ENCODE results near the gene PCDH8. TPM values are rescaled to one million over a fixed set of nuclear protein-coding genes. Genes with fewer than 3 reads are reported as not detected.

PCDH8 gene
- total RNA-seq, 1 donor from 2014 or later, result 8.1 TPM

DNA sequence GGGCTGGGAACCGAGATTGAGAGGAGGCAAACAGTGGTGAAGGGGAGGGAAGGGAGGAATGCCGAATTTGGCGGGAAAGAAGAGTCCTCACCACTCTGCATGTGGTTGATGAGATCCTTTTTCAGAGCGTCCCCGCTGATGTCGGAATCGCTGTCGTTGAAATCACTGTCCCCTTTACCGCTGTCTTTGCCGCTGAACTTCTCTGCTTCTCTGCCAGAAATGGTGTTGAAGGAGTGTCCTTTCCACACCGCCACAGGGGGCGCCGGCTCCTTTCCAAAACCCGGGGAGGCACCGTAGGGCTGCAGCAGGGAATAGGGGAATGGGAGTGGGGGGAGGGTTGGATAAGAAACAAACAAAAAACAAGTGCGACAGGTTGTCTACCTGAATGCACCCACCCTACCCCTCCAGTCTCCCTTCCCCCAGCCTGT lies 3.1 kb downstream of the PCDH8 start:
- peak overlapping the region; percentile 81 for H3K4me3 Mint-ChIP-seq
- DNase-seq (ENCODE audit: extremely low spot score, unreplicated experiment), result no peak
- H3K27me3 Mint-ChIP-seq, result peaks cover 85% of the 10 kb centered on the region
- TF ChIP-seq, protein P1, sequence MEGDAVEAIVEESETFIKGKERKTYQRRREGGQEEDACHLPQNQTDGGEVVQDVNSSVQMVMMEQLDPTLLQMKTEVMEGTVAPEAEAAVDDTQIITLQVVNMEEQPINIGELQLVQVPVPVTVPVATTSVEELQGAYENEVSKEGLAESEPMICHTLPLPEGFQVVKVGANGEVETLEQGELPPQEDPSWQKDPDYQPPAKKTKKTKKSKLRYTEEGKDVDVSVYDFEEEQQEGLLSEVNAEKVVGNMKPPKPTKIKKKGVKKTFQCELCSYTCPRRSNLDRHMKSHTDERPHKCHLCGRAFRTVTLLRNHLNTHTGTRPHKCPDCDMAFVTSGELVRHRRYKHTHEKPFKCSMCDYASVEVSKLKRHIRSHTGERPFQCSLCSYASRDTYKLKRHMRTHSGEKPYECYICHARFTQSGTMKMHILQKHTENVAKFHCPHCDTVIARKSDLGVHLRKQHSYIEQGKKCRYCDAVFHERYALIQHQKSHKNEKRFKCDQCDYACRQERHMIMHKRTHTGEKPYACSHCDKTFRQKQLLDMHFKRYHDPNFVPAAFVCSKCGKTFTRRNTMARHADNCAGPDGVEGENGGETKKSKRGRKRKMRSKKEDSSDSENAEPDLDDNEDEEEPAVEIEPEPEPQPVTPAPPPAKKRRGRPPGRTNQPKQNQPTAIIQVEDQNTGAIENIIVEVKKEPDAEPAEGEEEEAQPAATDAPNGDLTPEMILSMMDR (conservative IDR thresholded peaks at IDR 0.05), result peak; percentile 59
- H3K9me3 Mint-ChIP-seq, result no peaks in the 10 kb centered on the region
- peaks cover 6% of the 10 kb centered on the region for H3K36me3 Mint-ChIP-seq
- H3K4me1 Mint-ChIP-seq (ENCODE audit: unreplicated experiment), result peaks cover 4% of the 10 kb centered on the region
- no peak overlapping the region for H3K27ac Mint-ChIP-seq

DNA sequence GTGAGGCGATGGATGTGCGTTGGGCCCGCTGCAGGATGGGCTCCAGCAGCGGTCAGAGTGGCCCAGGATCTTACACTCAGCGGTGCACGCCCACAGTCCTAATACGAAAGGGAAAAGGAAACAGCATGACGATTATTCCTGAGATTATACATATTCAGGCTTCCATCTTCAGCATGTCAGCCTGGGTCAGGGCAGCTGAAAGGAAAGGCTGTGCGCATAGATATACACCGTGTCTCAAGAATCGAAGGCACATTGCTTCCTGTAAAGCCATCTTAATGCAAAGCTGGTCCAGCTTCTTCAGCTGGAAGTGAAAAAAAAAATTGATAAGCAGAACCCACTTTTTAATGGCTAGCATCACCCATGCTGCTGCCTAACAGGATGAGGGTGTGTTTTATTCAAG lies 3.6 kb downstream of the PCDH8 start:
- no peak for DNase-seq (ENCODE audit: extremely low spot score, unreplicated experiment)
- H3K27me3 Mint-ChIP-seq, result peaks cover 85% of the 10 kb centered on the region
- H3K36me3 Mint-ChIP-seq, result peaks cover 6% of the 10 kb centered on the region
- H3K9me3 Mint-ChIP-seq, result no peaks in the 10 kb centered on the region
- peak overlapping the region; percentile 81 for H3K4me3 Mint-ChIP-seq
- peaks cover 4% of the 10 kb centered on the region for H3K4me1 Mint-ChIP-seq (ENCODE audit: unreplicated experiment)
- H3K27ac Mint-ChIP-seq, result no peak overlapping the region
- TF ChIP-seq, protein P1 (conservative IDR thresholded peaks at IDR 0.05), result no peak

DNA sequence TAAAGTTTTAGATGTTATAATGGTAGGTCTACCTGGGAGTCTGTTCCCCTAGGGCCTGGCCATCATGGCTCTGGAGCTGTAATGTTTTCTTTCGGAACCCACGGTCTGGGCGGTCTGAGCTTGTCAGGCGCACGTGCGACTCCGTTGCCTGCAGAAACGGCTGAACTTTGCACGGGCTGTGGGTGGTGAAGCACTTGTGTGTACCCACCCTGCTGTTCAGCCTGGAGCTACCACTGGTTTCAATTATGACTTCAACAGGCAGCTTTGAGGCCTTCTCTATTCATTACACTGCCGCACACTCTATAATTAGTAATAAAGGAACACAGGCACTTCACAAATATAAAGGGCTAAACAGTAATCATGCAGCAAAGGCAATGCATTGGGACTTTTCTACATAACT lies 6.0 kb downstream of the PCDH8 start:
- Mint-ChIP-seq H3K9me3 (no peaks in the 10 kb centered on the region), H3K4me1 (ENCODE audit: unreplicated experiment) (no peaks in the 10 kb centered on the region), H3K36me3 (peaks cover 6% of the 10 kb centered on the region), H3K4me3 (no peak overlapping the region), H3K27me3 (peaks cover 84% of the 10 kb centered on the region), H3K27ac (no peak overlapping the region)
- TF ChIP-seq, protein P1 (conservative IDR thresholded peaks at IDR 0.05), result no peak
- no peak for DNase-seq (ENCODE audit: extremely low spot score, unreplicated experiment)

DNA sequence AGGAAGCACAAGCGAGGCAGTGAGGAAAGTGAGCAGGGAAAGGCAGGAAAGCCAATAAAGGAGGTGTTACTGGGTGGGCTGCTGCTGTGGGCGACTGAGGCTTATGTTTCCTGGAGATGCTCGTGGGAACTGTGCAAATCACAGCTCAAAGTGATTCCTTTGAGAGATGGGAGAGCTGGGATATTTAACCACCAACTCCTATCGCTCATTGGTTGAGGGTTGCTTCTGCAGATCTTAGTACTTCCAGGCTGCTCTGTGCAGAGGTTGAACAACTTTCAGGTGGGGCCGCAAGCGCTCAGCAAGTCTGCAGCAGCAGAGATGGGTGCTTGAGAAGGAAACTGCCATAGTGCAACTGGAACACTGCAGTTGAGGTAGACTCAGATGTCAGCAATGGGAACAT lies 8.4 kb downstream of the PCDH8 start:
- no peak for DNase-seq (ENCODE audit: extremely low spot score, unreplicated experiment)
- Mint-ChIP-seq H3K4me3 (no peak overlapping the region), H3K27ac (no peak overlapping the region), H3K4me1 (ENCODE audit: unreplicated experiment) (no peaks in the 10 kb centered on the region), H3K27me3 (peaks cover 75% of the 10 kb centered on the region), H3K36me3 (peaks cover 5% of the 10 kb centered on the region), H3K9me3 (no peaks in the 10 kb centered on the region)
- TF ChIP-seq, protein P1 (conservative IDR thresholded peaks at IDR 0.05), result no peak

DNA sequence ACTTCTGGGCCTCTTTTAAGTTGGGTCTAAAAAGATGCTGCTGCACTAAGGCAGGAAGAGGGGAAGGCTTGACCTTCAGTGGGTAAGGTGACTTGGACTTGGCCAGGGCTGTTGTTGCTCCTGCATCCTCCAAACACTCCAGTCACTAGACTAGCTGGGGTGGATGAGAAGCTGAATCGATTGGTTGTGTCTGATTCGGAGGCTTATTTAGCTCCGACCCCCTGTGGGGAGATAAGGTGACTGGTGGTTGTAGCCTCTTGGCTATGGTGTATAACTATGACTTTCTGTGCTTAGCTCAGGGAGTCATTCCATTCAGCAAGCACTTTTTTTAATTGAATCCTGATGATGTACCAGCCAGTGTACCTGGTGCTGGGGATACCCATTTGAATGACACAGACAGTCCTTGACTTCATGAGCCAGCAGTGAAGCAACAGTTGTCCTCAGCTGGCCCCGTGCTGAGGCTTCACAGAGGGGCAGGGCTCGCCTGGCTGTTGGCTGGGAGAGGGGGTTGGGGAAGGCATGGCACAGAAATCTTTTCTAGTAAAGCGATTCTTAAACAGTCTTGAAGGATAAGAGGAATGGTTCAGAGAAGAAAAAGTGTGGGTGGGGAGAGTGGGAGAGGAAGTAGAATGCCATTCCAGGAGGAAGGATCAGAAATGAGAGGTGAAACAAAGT lies 9.9 kb downstream of the PCDH8 start:
- no peak overlapping the region for H3K4me3 Mint-ChIP-seq
- H3K27me3 Mint-ChIP-seq, result peaks cover 70% of the 10 kb centered on the region
- no peaks in the 10 kb centered on the region for H3K4me1 Mint-ChIP-seq (ENCODE audit: unreplicated experiment)
- no peak for DNase-seq (ENCODE audit: extremely low spot score, unreplicated experiment)
- no peaks in the 10 kb centered on the region for H3K36me3 Mint-ChIP-seq
- no peak overlapping the region for H3K27ac Mint-ChIP-seq
- no peaks in the 10 kb centered on the region for H3K9me3 Mint-ChIP-seq
- TF ChIP-seq, protein P1 (conservative IDR thresholded peaks at IDR 0.05), result no peak

Measured in type B pancreatic cell (in vitro differentiated cells).